Lung microvascular endothelial cell (primary cell): ENCODE measurements around the gene IRF1. TPM values are rescaled to one million over a fixed set of nuclear protein-coding genes. Genes with fewer than 3 reads are reported as not detected.
"Not testable (repeated sequence)": the region's sequence is repeated elsewhere in the genome, so short reads cannot be mapped to it uniquely, and the experiment has no call there.

Source experiments
- DNase-seq, 2 donors: peaks; one replicate each; pipeline versions ENCODE4 v3.0.0 to v3.0.0-alpha.2; 2010; ENCODE audit warnings: low read depth in 2 of 2
- total RNA-seq: library from RNA; depleted of rRNA; stranded (reverse); fragments of >200 nt; gene quantifications from 2 replicates; pipeline ENCODE4 v1.2.1, GENCODE V29; 2014

The IRF1 gene, protein sequence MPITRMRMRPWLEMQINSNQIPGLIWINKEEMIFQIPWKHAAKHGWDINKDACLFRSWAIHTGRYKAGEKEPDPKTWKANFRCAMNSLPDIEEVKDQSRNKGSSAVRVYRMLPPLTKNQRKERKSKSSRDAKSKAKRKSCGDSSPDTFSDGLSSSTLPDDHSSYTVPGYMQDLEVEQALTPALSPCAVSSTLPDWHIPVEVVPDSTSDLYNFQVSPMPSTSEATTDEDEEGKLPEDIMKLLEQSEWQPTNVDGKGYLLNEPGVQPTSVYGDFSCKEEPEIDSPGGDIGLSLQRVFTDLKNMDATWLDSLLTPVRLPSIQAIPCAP
- total RNA-seq = 9.2 and 16.1 TPM in 2 replicates

DNA sequence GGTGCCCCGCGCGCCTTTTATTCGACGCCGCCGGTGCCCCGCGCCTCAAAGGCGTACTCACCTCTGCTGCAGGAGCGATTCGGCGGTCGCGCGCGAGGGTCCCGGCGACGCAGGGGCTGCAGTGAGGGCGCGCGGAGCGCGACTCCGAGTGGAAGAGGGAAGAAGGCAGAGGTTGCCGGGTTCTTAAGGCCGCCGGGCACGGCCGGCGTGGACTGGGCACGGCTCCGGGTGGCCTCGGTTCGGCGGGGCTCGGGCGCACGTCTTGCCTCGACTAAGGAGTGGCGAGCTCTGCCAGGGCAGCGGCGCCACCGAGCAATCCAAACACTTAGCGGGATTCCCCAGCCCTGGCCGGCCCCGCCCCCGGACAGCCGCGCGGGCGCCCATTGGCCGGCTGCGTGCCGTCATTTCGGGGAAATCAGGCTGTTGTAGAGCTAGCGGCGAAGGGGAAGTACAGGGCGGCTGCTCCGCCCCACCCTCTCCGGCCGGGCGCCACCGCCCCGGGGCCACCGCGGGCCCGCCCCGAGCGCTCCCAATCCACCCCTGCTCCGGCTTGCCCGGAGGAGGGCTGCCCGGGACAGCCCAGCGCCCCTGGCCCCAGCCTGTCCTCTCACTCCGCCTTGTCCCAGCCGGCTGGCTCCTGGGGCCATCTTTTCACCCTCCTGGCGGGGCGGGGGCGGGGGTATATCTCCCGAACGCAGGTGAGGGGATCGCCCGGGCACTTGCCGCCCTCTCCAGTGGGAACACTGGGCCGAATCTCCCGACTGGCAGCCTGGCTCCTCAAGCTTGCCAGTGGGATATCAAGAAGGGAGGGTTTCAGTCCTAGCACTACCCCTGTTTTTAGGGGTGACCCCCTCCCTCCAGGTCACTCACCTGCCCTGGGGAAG lies at the start of gene IRF1:
IRF1 (minus strand) TSS at position 290 of the 884 bp plus-strand sequence. CDS start 1,295 bp downstream, outside the sequence.
- DNase-seq = peak; percentile 96 to 98

DNA sequence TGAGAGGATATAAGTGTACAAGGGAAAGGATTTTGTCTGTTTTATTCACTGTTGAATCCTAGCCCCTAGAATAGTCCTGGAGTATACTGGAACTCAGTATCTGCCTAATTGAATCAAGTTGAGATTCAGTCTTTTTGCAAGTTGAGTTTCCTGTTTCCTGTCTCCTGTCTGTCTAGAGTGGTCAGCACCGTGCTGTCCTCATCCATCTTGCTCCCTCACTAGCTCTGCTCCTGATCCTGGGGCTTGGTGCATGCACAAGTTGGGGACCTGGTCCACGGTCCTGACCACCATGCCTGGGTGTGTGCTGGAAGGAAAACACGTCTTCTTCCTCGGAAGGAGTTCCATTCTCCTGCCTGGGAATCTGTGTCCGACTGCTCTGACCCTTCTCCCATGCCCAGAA lies 49.6 kb upstream of the IRF1 start:
- no peak for DNase-seq

DNA sequence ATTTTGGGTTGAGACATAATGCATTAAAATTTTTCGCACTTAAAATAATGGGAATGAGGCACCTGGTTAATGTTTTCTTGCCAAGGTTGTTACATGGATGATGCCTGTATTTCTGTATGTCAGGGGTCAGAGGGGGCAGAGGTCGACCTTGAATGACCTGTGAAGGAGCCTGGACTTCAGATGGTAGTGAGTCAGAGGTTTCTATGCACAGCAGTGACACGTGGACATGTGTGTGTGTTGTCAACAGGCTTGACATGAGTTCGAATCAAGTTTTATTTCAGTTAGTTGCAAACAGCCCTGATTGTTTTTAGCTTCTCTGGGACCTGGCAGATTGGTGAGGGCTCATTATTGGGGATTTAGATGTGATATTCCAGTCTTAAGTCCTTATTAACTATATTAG lies 49.1 kb upstream of the IRF1 start:
- no peak for DNase-seq

DNA sequence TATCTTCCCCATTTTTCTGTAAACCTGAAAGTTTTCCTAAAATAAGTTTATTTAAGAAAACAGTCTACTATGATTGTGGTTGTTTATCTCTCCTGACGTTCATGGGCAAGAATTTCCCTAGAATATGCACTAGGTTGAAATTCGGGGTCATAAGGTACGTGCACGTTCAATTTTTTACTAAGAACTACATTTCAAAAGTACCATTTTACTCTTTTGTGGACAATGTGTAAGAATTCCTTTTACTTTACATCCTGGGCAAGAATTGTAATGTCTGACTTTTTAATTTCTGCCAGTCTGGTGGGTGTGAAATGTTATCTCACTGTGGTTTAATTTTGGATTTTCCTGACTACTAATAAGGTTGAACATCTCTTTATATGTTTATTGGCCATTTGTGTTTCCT lies 40.4 kb upstream of the IRF1 start:
- DNase-seq = no peak

DNA sequence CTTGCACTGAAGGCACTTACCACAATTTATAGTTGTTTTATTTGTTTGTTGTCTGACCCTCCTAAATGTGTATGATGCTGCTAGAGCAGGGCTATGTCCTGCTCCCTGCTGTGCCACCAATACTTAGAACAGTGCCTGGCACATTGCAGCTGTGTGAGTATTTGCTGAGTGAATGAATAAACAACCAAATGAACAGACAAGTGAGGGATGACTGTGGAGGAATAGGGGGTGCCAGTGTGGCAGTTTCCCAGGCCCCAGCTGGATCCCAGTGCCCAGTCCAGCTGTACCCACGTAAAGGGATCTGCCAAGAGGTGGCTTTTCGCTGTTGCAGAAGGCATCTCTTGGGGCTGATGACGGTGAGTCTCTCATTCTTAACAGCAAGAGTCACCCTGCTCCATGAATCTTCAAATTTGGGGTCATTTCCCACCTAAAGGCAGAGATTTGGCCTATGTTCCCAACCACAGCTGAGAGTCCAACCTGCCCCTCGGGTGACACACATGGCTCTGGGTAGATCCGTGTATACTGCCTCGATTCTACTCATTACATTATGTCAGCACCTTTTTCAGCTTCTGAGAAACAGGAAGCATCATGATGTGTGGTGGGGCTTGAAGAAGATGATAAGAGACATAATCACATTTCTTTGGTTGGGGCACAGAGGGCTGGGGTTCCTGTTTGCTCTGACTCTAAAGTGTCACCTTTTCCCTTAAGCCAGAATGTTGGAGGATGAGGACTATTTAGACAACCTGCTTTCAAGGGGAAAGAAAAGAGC lies 38.5 kb upstream of the IRF1 start:
- peak in 1 of 2 donors; percentile 6 for DNase-seq

DNA sequence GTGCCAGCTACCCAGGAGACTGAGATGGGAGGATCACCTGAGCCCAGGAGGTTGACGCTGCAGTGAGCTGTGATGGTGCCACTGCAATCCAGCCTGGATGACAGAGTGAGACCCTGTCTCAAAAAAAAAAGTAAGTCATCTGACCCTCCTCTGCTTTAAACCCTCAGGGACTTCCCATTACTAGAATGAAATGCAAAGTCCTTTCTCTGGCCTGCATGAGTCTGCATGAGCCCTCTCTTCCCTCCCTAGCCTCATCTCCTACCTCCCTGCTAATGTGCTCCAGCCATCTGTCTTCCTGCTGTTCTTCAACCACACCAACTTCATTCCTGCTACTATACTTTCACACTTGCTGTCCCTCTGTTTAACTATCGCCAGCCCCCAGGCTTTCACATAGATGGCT lies 37.4 kb upstream of the IRF1 start:
- DNase-seq = no peak

DNA sequence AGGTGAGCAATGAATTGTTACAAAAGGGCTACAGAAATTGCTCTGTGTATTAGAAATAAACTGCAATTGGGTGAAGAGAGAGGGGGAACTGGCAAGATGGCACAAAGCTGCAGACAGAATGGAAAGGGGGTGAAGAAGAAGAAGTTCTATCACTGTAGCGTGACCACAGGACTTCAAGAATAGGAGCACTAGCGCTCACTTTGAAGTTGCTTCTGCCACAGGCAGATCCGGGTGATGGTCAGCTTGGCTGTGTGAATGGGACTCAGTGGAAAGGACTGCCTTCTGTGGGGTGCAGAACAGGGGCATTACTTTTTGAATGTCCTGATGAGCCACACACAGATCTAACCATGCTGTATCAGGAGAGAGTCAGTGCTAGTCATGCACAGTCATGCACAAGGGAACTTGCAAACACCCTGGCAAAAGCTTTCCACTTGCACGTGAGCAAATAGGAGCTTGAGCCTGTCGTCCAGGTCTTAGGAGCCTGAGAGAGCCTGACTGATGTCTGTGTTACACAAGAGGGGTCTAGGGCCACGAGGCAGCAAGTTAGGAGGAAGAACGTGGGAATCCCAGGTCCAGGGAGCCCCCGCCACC lies 36.5 kb upstream of the IRF1 start:
- DNase-seq = no peak

DNA sequence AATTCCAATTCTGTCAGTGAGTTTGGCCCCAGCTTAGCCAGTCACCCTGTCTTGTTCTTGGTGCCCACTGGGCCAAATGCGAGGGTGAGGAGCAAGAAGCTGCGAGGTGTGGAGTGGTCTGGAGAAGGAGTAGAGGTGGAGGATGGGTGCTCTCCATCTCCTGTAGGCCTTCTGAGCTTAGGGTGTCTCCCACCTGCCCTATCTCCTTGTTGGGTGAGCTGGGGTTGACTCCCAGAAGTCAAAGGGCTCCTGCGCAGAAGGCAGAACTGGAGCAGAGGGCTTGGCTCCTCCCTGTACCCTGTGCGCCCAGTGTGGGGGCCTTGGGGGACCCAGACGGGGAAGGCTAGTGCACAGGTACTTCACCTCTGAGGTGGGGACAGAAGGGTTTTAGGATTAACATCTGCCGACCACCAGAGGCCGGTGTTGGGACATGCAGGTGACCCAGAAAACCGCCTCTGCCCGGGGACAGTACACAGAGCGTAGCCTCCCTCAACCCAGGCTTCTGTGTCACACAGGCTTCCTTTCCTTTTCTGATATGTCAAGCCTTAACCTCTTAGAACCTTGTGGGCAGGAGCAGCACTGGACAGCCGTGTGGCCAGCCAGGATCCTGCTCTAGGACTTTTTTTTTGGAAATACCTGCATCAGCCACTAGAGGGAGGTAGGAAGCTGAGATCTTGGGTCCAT lies 35.9 kb upstream of the IRF1 start:
- peak; percentile 63 to 65 for DNase-seq

DNA sequence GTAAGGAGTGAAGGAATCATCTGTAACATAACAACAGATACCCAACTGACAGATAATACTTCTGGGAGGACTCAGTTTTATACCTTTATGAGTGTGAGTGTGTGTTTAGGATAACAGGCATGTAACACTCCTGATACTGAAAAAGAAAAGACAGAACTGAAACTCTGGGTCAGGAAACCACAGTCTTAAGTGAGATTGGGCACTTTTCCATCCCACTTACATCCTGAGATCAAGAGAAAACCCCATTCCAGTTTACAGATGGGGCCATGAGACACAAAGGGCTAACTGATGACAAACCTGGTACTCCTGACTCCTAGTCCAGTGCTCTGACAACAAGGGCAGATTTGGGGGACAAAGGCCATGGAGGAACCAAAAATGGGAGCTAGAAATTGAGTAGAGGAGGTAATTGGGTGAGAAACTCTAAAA lies 34.7 kb upstream of the IRF1 start:
- DNase-seq = no peak

DNA sequence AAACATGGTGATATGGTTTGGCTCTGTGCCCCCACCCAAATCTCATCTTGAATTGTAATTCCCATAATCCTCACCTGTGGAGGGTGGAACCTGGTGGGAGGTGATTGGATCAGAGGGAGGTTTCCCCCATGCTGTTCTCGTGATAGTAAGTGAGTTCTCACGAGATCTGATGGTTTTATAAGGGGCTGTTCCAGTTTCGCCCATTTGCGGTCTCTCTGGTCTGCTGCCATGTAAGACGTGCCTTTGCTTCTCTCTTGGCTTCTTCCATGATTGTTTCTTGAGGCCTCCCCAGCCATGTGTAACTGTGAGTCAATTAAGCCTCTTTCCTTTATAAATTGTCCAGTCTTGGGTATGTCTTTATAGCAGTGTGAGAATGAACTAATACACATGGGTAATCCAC lies 34.3 kb upstream of the IRF1 start:
- not testable (repeated sequence) for DNase-seq

DNA sequence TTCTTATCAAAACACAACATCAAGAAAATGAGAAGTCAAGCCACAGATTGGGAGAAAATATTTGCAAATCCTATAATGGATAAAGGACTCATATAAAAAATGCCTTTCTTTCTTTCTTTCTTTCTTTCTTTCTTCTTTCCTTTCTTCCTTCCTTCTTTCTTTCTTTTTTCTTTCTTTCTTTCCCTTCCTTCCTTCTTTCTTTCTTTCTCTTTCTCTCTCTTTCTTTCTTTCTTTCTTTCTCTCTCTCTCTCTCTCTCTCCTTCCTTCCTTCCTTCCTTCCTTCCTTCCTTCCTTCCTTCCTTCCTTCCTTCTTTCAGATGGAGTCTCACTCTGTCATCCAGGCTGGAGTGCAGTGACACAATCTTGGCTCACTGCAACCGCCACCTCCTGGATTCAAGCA lies 31.5 kb upstream of the IRF1 start:
- DNase-seq = not testable (repeated sequence)

DNA sequence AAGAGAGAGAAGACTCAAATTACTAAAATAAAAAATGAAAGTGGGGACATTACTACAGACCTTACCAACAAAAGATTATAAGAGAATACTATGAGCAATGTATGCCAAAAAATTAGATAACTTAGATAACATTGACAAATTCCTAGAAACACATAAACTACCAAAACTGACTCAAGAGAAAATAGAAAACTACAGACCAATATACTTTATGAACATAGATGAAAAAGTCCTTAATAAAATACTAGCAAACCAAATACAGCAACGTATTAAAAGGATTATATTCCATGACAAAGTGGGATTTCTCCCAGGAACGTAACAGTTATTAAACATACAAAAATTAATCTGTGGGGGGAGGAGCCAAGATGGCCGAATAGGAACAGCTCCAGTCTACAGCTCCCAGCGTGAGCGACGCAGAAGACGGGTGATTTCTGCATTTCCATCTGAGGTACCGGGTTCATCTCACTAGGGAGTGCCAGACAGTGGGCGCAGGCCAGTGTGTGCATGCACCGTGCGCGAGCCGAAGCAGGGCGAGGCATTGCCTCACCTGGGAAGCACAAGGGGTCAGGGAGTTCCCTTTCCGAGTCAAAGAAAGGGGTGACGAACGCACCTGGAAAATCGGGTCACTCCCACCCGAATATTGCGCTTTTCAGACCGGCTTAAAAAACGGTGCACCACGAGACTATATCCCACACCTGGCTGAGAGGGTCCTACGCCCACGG lies 23.2 kb upstream of the IRF1 start:
- DNase-seq = not testable (repeated sequence)

DNA sequence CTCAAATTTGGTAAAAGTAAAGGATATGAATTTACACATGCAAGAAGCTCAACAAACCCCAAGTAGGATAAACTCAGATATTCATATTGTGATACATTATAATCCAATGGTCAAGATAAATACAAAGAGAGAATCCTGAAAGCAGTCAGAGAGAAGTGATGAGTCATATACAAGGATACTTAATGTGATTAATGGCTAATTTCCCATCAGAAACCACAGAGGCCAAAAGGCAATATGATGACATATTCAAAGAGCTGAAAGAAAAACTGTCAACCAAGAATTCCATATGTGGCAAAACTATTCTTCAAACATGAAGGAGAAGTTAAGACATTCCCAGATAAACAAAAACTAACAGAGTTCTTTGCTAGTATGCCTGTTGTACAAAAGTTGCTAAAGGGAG lies 19.5 kb upstream of the IRF1 start:
- DNase-seq = peak in 1 of 2 donors; percentile 93

DNA sequence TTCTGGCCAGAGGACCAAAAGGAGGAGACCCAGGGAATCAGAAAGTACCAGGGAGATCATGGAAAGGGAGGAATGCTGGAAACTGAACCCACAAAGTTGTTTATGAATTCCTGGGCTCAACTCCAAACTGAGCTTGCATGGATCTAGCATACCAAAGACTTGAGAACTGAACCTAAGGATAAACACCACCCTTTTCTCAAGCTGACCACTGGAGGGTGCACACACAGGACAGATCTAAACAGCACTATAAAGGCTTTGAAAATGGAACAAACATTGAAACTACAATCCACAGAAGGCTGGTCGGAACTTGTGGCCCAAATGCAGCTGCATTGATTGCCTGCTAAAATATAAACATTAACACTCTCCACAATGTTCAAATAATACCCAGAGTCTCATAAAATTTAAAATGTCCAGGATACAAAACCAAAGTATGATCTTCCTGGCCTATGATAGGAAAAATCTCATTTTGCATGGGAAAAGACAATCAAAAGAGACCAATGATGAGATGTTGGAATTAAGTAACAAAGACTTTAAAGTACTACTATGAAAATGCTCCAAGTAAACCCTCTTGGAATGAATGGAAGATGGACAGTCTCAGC lies 15.6 kb upstream of the IRF1 start:
- peak; percentile 41 to 85 for DNase-seq

DNA sequence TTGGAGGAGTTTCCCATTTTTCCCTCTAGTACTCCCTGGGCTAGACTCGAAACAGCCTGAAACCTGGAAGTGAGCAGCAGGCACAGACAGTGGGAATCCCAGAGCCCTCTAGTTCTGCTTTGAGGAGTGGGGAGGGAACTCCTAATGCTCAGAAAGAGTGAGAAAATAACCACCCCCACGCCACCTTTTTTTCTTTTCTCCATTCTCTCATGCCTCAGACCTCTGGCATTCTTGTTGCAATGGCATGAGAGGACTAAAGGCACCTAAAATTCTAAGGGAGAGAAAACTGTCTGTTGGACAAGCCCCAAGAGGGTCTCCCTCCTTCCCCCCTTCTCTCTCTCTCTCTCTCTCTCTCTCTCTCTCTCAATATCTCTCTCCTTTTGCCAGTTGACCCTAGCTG lies 15.1 kb upstream of the IRF1 start:
- DNase-seq = no peak

DNA sequence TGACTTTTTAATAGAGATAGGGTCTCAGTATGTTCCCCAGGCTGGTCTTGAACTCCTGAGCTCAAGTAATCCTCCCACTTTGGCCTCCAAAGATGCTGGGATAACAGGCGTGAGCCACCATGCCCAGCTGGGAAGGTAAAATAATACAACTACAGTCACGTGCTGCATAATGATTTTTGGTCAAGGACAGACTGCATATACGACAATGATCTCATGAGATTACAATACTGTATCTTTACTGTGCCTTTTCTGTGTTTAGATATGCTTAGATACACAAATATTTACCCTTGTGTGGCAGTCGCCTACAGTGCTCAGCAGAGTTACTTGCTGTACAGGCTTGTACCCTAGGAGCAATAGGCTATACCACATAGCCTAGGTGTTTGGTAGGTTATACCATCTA lies 14.2 kb upstream of the IRF1 start:
- no peak for DNase-seq

DNA sequence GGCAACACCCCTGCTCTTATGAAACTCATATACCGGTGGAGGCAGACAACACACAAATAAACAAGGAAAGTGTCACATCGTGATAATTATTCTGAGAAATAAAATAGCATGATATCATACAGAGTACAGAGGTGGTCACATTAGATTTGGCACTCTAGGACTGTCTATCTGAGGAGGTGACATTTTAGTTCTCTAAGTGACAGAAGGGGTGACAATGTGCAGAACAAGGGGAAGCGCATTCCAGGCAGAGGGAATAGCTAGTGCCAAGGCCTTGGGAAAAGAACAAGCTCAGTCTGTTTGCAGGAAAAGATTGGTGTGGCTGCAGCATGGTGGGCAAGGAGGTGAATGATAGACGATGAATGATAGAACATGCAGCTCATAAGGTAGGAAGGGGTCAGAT lies 12.7 kb upstream of the IRF1 start:
- DNase-seq = no peak

DNA sequence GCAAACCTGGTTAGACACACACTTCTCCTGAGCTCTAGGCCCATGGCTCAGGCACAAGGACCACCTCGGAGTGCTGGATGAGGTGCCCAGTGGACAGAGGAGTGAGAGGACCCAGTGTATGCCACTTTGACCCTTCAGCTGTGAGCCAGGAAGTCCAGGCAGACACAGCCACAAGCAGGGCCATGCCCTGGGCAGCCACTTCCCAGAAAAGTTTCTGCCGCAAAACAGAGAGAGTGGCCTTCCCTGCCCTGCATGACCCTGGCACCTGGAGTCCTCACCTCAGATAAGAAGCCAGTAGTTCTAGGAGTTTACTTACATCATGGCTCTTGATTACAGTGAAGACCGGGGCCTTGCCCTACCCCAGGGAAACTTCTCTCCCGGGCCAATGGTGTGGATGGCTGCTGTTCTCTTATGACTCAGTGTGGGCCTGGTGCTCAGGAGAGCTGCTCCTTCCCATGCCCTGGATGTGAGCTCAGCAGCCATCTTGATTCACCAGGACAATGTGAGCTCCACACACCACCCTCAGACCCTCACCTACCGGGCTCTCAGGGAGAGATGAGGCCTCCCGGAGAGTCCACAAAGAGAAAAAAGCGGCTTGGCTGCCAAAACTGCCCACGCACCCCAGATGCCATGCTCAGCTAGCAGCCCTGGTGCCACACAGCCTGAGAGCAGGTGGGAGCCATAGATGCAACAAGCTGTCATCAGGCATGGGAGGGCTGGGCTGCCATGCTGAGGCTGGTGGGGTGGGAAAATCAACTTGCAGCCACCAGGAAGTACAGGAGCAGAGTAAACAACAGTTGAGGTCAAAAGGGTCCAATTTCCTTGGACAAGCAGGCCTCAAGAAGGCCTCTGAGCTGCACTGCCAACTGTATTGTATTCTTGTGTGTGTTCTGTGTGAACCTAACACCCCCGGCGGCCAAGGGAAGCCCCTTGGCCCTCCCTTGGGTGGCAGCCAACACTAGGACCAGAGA lies 11.7 kb upstream of the IRF1 start:
- DNase-seq = peak in 1 of 2 donors; percentile 68

DNA sequence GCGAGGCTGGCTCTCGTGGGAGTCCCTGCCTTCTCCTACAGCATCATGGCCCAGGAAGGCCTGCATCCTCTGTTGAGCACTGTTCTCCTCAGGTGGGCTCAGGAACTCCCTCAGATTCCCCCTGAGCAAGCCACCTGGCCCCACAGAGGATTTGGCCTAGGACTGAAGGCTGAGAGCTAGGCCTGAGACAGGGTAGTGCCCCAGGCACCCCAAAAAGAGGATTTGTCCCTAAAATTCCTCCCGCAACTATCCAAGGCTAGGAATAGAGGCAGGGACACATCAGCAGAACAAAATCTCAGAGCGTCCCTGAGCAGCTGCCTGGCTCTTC lies 11.0 kb upstream of the IRF1 start:
- DNase-seq = no peak
